Caco-2 (cell line): ENCODE results near the gene ACOT4. TPM values are rescaled to one million over a fixed set of nuclear protein-coding genes. Genes with fewer than 3 reads are reported as not detected.

Experiments used
- BruUV-seq: library from RNA; stranded (reverse); fragments of 400-500 nt; replicated peaks from 2 replicates; lab custom pipeline; 2021; lab: Mats Ljungman, UMichigan
- CTCF ChIA-PET: fragments of 300-600 bp; sonication (Branson Sonifier 250); formaldehyde crosslinking; loops from one replicate; lab custom pipeline; 2022; ENCODE audit warnings: antibody characterized with exemption; lab: Charles Lee
- POLR2A ChIA-PET: fragments of 300-600 bp; sonication (Branson Sonifier 250); formaldehyde crosslinking; loops from one replicate; lab custom pipeline; 2022; ENCODE audit warnings: antibody characterized with exemption; lab: Charles Lee
- DNase-seq, 2 experiments: peaks; one replicate each; pipeline versions ENCODE4 v3.0.0 to v3.0.0-alpha.2; 2020 to 2022
- H3K27me3 ChIP-seq: replicated peaks from 2 replicates; pipeline ENCODE4 v1.6.0; 2011; ENCODE audit warnings: low read length; ENCODE audit not compliant: control insufficient read depth, insufficient read depth
- H3K36me3 ChIP-seq: 2 replicates; pipeline ENCODE4 v1.5.1; 2011; ENCODE audit warnings: low read length; ENCODE audit not compliant: control insufficient read depth, insufficient read depth
- H3K4me1 ChIP-seq: fragments of 250-450 bp; sonication (Bioruptor Pico); 2 replicates; pipeline ENCODE4 v1.5.1; 2020; ENCODE audit warnings: mild to moderate bottlenecking
- H3K4me3 ChIP-seq: 2 replicates; pipeline ENCODE4 v1.5.1; 2011; ENCODE audit warnings: low read depth, mild to moderate bottlenecking, control low read depth, low read length
- H3K9me3 ChIP-seq: fragments of 250-450 bp; sonication (Bioruptor Pico); 2 replicates; pipeline ENCODE4 v1.5.1; 2020; ENCODE audit warnings: mild to moderate bottlenecking, moderate library complexity
- H3K27ac Mint-ChIP-seq: one replicate; pipeline ENCODE4 v1.8.0; 2022; ENCODE audit warnings: mixed read lengths; ENCODE audit not compliant: unreplicated experiment
- H3K27me3 Mint-ChIP-seq: one replicate; pipeline ENCODE4 v1.8.0; 2022; ENCODE audit warnings: mixed read lengths; ENCODE audit not compliant: insufficient read depth, unreplicated experiment
- H3K36me3 Mint-ChIP-seq: one replicate; pipeline ENCODE4 v1.8.0; 2022; ENCODE audit warnings: mild to moderate bottlenecking, mixed read lengths; ENCODE audit not compliant: insufficient read depth, unreplicated experiment
- H3K4me1 Mint-ChIP-seq: one replicate; pipeline ENCODE4 v1.8.0; 2022; ENCODE audit warnings: low read depth, mixed read lengths; ENCODE audit not compliant: unreplicated experiment
- H3K4me3 Mint-ChIP-seq: one replicate; pipeline ENCODE4 v1.8.0; 2022; ENCODE audit warnings: mild to moderate bottlenecking, moderate library complexity, mixed read lengths; ENCODE audit not compliant: unreplicated experiment
- H3K9me3 Mint-ChIP-seq: one replicate; pipeline ENCODE4 v1.8.0; 2022; ENCODE audit warnings: mixed read lengths; ENCODE audit not compliant: unreplicated experiment
- intact Hi-C: fragments of 100-400 bp; cut with micrococcal nuclease; formaldehyde crosslinking; loops from one replicate; pipeline ENCODE4 v1.10.0; 2022; ENCODE audit not compliant: unreplicated experiment
- total RNA-seq: library from RNA; stranded (reverse); gene quantifications from 2 replicates; pipeline ENCODE4 v1.2.3, GENCODE V29; 2022
- TF ChIP-seq, protein P1 (sequence below), 2 experiments: fragments of 200-600 bp in 1 of 2; IDR thresholded peaks; 1 replicate in 1 of 2; 2 replicates in 1 of 2; pipeline versions ENCODE4 v1.5.1 to v1.8.0; 2011 to 2022; ENCODE audit warnings: antibody characterized with exemption in 1 of 2, control low read depth in 1 of 2, inconsistent platforms in 1 of 2, low read depth in 1 of 2, low read length in 1 of 2, mild to moderate bottlenecking in 1 of 2, moderate library complexity in 1 of 2; ENCODE audit not compliant: insufficient read depth in 1 of 2, severe bottlenecking in 1 of 2, unreplicated experiment in 1 of 2

The ACOT4 gene
- total RNA-seq, 1 experiment from 2014 or later = 3.2 TPM

DNA sequence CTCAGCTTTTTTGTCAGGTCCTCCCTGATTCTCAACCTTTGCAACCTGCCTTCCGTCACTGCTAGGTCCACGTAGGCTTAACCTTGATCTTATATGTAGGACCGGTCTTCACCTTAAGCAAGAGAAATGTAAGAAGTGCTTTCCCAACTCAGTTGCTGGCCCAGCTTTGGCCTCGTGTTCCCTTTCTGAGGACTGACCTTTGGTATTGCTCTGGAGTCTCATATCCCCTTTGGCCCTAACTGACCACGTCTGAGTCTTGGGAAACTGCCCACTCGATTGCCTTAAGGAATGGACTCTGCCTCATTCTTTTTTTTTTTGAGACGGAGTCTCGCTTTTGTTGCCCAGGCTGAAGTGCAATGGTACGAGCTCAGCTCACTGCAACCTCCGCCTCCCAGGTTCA, 28.6 kb downstream of the ACOT4 start:
- POLR2A ChIA-PET = no interaction called here
- CTCF ChIA-PET = no interaction called here
- H3K27ac Mint-ChIP-seq = no peak overlapping the region
- no peaks in the 10 kb centered on the region for H3K27me3 ChIP-seq
- H3K36me3 ChIP-seq = no peaks in the 10 kb centered on the region
- BruUV-seq = no TSS peak
- TF ChIP-seq, protein P1, sequence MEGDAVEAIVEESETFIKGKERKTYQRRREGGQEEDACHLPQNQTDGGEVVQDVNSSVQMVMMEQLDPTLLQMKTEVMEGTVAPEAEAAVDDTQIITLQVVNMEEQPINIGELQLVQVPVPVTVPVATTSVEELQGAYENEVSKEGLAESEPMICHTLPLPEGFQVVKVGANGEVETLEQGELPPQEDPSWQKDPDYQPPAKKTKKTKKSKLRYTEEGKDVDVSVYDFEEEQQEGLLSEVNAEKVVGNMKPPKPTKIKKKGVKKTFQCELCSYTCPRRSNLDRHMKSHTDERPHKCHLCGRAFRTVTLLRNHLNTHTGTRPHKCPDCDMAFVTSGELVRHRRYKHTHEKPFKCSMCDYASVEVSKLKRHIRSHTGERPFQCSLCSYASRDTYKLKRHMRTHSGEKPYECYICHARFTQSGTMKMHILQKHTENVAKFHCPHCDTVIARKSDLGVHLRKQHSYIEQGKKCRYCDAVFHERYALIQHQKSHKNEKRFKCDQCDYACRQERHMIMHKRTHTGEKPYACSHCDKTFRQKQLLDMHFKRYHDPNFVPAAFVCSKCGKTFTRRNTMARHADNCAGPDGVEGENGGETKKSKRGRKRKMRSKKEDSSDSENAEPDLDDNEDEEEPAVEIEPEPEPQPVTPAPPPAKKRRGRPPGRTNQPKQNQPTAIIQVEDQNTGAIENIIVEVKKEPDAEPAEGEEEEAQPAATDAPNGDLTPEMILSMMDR (IDR thresholded peaks at IDR 0.05; ENCODE audit: insufficient read depth in 1 of 2, low read depth in 1 of 2, low read length in 1 of 2, severe bottlenecking in 1 of 2, unreplicated experiment in 1 of 2) = no peak
- no peak overlapping the region for H3K4me3 Mint-ChIP-seq
- no peak overlapping the region for H3K4me3 ChIP-seq
- no peaks in the 10 kb centered on the region for H3K9me3 ChIP-seq
- no peaks in the 10 kb centered on the region for H3K9me3 Mint-ChIP-seq
- intact Hi-C loops = no loop called here
- H3K27me3 Mint-ChIP-seq = no peaks in the 10 kb centered on the region
- no peaks in the 10 kb centered on the region for H3K4me1 ChIP-seq
- no peaks in the 10 kb centered on the region for H3K36me3 Mint-ChIP-seq
- no peaks in the 10 kb centered on the region for H3K4me1 Mint-ChIP-seq
- DNase-seq = no peak

- Mint-ChIP-seq H3K27ac (no peak overlapping the region), H3K4me1 (no peaks in the 10 kb centered on the region), H3K4me3 (no peak overlapping the region), H3K27me3 (no peaks in the 10 kb centered on the region), H3K36me3 (no peaks in the 10 kb centered on the region), H3K9me3 (no peaks in the 10 kb centered on the region)
- Histone ChIP-seq H3K36me3 (no peaks in the 10 kb centered on the region), H3K9me3 (no peaks in the 10 kb centered on the region), H3K27me3 (no peaks in the 10 kb centered on the region), H3K4me3 (no peak overlapping the region), H3K4me1 (no peaks in the 10 kb centered on the region)
- CTCF ChIA-PET = no interaction called here
- POLR2A ChIA-PET = no interaction called here
- no TSS peak for BruUV-seq
- intact Hi-C loops = no loop called here
- TF ChIP-seq, protein P1 (IDR thresholded peaks at IDR 0.05; ENCODE audit: insufficient read depth in 1 of 2, low read depth in 1 of 2, low read length in 1 of 2, severe bottlenecking in 1 of 2, unreplicated experiment in 1 of 2) = no peak
- no peak for DNase-seq
These were observed 31.9 kb downstream of the ACOT4 start for GRCh38 chr14:73623504-73624054.

DNA sequence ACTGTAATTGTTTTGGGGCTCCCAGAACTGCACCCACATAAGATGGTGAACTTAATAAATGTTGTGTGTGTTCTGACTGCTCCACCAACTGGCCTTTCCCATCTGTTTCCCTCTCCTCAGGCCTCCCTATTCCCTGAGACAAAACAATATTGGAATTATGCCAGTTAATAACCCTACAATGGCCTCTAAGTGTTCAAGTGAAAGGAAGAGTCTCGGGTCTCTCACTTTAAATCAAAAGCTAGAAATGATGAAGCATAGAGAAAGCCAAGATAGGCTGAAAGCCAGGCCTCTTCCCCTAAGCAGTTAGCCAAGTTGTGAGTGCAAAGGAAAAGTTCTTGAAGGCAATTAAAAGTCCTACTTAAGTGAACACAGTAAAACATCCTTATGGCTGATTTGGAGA, 34.0 kb downstream of the ACOT4 start:
- TF ChIP-seq, protein P1 (IDR thresholded peaks at IDR 0.05; ENCODE audit: insufficient read depth in 1 of 2, low read depth in 1 of 2, low read length in 1 of 2, severe bottlenecking in 1 of 2, unreplicated experiment in 1 of 2) = no peak
- Mint-ChIP-seq H3K4me1 (peaks cover 7% of the 10 kb centered on the region), H3K27me3 (no peaks in the 10 kb centered on the region), H3K9me3 (no peaks in the 10 kb centered on the region), H3K27ac (no peak overlapping the region), H3K36me3 (no peaks in the 10 kb centered on the region), H3K4me3 (no peak overlapping the region)
- Histone ChIP-seq H3K4me1 (peaks cover 7% of the 10 kb centered on the region; the same call in 1 of the 2 replicates), H3K27me3 (no peaks in the 10 kb centered on the region), H3K36me3 (no peaks in the 10 kb centered on the region), H3K9me3 (no peaks in the 10 kb centered on the region), H3K4me3 (no peak overlapping the region)
- DNase-seq = no peak
- ChIA-PET POLR2A (no interaction called here), CTCF (no interaction called here)
- BruUV-seq = no TSS peak
- intact Hi-C loops = no loop called here
